ENCODE measurements around the gene DNM1L.

DNM1L gene

DNA sequence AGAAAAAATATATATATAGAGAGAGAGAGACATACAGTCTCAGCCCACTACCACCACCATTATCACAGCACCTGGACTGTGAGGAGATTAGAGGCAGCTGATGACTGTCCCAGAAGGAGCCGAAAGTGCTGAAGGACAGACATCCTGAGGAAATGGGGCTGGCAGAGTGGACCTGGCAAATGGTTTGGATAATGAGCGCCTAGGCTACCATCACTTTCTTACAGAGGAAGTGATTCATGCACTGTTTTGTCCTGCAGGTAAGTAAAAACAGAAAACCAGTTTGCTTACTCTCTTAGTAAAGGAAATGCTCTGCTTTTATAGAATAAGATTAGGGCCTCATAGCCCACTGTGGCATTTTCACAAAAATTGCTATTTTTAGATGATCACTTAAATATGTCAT, 28.6 kb upstream of the DNM1L start:
- H3K79me2 ChIP-seq, result no peaks in the 10 kb centered on the region
- no peak overlapping the region for H3K9ac ChIP-seq
- no peak overlapping the region for H3K27ac ChIP-seq
- TF ChIP-seq, protein P1, sequence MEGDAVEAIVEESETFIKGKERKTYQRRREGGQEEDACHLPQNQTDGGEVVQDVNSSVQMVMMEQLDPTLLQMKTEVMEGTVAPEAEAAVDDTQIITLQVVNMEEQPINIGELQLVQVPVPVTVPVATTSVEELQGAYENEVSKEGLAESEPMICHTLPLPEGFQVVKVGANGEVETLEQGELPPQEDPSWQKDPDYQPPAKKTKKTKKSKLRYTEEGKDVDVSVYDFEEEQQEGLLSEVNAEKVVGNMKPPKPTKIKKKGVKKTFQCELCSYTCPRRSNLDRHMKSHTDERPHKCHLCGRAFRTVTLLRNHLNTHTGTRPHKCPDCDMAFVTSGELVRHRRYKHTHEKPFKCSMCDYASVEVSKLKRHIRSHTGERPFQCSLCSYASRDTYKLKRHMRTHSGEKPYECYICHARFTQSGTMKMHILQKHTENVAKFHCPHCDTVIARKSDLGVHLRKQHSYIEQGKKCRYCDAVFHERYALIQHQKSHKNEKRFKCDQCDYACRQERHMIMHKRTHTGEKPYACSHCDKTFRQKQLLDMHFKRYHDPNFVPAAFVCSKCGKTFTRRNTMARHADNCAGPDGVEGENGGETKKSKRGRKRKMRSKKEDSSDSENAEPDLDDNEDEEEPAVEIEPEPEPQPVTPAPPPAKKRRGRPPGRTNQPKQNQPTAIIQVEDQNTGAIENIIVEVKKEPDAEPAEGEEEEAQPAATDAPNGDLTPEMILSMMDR (IDR thresholded peaks at IDR 0.05), result no peak
- no peak overlapping the region for H2AFZ ChIP-seq
- no peaks in the 10 kb centered on the region for H3K36me3 ChIP-seq (ENCODE audit: control insufficient read depth, insufficient read depth, low read length)
- H3K9me3 ChIP-seq (ENCODE audit: control insufficient read depth, low read length), result no peaks in the 10 kb centered on the region
- H3K27me3 ChIP-seq (ENCODE audit: control insufficient read depth, insufficient read depth, low read length), result no peaks in the 10 kb centered on the region
- H3K4me3 ChIP-seq (ENCODE audit: low read depth, low read length), result no peak overlapping the region
- no peak overlapping the region for H3K4me2 ChIP-seq (ENCODE audit: low read length)
- H3K4me1 ChIP-seq, result no peaks in the 10 kb centered on the region

DNA sequence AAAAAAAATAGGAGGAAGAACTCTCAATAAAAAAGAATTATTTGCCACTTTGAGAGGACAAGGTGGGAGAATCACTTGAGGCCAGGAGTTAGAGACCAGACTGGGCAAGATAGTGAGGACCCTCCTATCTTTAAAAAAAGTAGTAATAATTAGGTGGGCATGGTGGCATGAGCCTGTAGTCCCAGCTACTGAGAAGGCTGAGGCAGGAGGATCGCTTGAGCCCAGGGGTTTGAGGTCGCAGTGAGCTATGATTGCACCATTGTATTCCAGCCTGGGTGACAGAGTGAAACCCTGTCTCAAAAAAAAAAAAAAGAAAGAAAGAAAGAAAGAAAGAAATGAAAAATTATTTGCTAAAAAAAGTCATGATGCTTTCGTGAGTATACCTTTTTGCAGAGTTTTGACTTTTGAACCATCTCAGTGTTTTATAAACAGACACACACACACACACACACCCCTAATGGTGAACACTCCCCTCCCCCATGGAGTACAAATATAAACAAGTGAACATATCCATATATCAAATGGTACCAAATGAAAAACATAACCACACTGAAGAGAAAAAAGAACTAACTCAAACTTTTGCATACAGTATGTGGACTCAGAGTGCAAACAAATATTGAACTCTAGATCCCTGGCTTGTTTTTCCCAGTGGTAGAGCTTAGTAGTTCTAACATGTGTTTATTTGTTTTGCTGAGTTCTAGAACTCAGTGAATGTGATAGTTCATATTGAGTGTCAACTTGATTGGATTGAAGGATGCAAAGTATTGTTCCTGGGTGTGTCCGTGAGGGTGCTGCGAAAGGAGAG, 27.7 kb upstream of the DNM1L start:
- no peak overlapping the region for H3K27ac ChIP-seq
- H3K9ac ChIP-seq, result no peak overlapping the region
- H3K4me1 ChIP-seq, result no peaks in the 10 kb centered on the region
- H3K4me3 ChIP-seq (ENCODE audit: low read depth, low read length), result no peak overlapping the region
- H3K4me2 ChIP-seq (ENCODE audit: low read length), result no peak overlapping the region
- TF ChIP-seq, protein P1 (IDR thresholded peaks at IDR 0.05), result no peak
- H3K36me3 ChIP-seq (ENCODE audit: control insufficient read depth, insufficient read depth, low read length), result no peaks in the 10 kb centered on the region
- H3K79me2 ChIP-seq, result no peaks in the 10 kb centered on the region
- no peaks in the 10 kb centered on the region for H3K27me3 ChIP-seq (ENCODE audit: control insufficient read depth, insufficient read depth, low read length)
- no peak overlapping the region for H2AFZ ChIP-seq
- H3K9me3 ChIP-seq (ENCODE audit: control insufficient read depth, low read length), result no peaks in the 10 kb centered on the region

DNA sequence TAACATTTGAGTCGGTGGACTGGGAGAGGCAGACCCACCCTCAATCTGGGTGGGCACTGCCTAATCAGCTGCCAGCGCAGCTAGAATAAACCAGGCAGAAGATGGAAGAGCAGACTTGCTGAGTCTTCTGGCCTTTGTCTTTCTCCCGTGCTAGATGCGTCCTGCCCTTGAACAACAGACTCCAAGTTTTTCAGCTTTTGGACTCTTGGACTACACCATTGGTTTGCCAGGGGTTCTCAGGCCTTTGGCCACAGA, 27.2 kb upstream of the DNM1L start:
- no peak overlapping the region for H3K4me3 ChIP-seq (ENCODE audit: low read depth, low read length)
- H3K9me3 ChIP-seq (ENCODE audit: control insufficient read depth, low read length), result no peaks in the 10 kb centered on the region
- no peak overlapping the region for H3K4me2 ChIP-seq (ENCODE audit: low read length)
- H3K4me1 ChIP-seq, result no peaks in the 10 kb centered on the region
- H3K27ac ChIP-seq, result no peak overlapping the region
- no peaks in the 10 kb centered on the region for H3K36me3 ChIP-seq (ENCODE audit: control insufficient read depth, insufficient read depth, low read length)
- TF ChIP-seq, protein P1 (IDR thresholded peaks at IDR 0.05), result no peak
- no peaks in the 10 kb centered on the region for H3K27me3 ChIP-seq (ENCODE audit: control insufficient read depth, insufficient read depth, low read length)
- no peak overlapping the region for H3K9ac ChIP-seq
- no peak overlapping the region for H2AFZ ChIP-seq
- H3K79me2 ChIP-seq, result no peaks in the 10 kb centered on the region

DNA sequence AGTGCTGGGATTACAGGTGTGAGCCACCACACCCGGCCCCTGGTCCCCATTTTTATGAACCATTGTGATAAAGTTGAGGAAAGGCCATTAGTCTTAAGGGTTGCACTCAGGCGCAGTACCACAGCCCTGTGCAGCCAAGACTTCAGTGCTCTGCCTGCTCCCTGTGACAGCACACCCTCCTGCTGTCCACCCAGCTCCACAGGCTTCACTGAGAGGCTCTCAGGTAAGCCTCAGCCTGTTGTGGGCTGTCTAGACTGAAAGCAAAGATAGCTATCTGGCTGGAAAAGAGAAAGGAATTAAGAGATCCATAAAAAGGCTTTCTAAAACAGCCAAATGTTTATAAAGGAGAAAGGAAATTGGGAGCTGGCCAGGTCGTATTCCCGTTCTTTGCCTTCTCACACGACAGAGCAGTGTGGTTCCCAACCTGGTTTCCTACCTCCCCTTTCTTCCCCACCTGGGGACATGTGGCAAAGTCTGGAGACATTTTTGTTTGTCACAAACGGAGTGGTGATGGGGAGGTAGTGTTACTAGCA, 19.1 kb upstream of the DNM1L start:
- Histone ChIP-seq H3K79me2 (no peaks in the 10 kb centered on the region), H3K36me3 (ENCODE audit: control insufficient read depth, insufficient read depth, low read length) (no peaks in the 10 kb centered on the region), H3K4me3 (ENCODE audit: low read depth, low read length) (no peak overlapping the region), H2AFZ (peak overlapping the region; percentile 1), H3K27me3 (ENCODE audit: control insufficient read depth, insufficient read depth, low read length) (no peaks in the 10 kb centered on the region), H3K4me1 (no peaks in the 10 kb centered on the region), H3K4me2 (ENCODE audit: low read length) (no peak overlapping the region), H3K27ac (peak overlapping the region; percentile 47), H3K9ac (no peak overlapping the region), H3K9me3 (ENCODE audit: control insufficient read depth, low read length) (no peaks in the 10 kb centered on the region)
- TF ChIP-seq, protein P1 (IDR thresholded peaks at IDR 0.05), result no peak

DNA sequence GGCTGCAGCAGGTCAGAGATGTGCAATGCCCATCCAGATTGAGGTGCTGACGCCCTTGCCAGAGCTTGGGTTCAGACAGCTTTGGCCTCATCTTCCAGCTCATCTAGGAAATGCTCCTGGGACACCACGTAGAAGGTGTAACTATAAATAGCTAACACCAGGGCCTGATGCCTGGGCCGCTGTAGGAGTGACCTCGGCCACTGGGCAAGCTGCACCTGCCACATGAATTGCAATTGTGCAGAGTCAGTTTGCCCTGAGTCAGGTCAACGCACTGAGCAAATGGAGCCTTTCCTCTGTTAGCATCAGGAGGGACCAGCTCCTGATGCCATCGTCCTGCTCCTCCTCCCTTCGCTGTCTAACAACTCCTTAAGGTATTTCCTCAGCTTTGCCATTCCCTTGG, 17.4 kb upstream of the DNM1L start:
- H3K9me3 ChIP-seq (ENCODE audit: control insufficient read depth, low read length), result no peaks in the 10 kb centered on the region
- no peak overlapping the region for H3K4me3 ChIP-seq (ENCODE audit: low read depth, low read length)
- no peaks in the 10 kb centered on the region for H3K79me2 ChIP-seq
- no peak overlapping the region for H3K9ac ChIP-seq
- H3K36me3 ChIP-seq (ENCODE audit: control insufficient read depth, insufficient read depth, low read length), result no peaks in the 10 kb centered on the region
- H3K27me3 ChIP-seq (ENCODE audit: control insufficient read depth, insufficient read depth, low read length), result no peaks in the 10 kb centered on the region
- H3K27ac ChIP-seq, result no peak overlapping the region
- no peak overlapping the region for H3K4me2 ChIP-seq (ENCODE audit: low read length)
- no peaks in the 10 kb centered on the region for H3K4me1 ChIP-seq
- TF ChIP-seq, protein P1 (IDR thresholded peaks at IDR 0.05), result no peak
- no peak overlapping the region for H2AFZ ChIP-seq

Measured in parathyroid adenoma (tissue), 2 donors.